GM23338 (cell line): ENCODE measurements around the gene SACM1L. TPM values are rescaled to one million over a fixed set of nuclear protein-coding genes. Genes with fewer than 3 reads are reported as not detected.
"Not testable (repeated sequence)": the region's sequence is repeated elsewhere in the genome, so short reads cannot be mapped to it uniquely, and the experiment has no call there.

Source experiments
- ATAC-seq: fragments of 200-7000 bp; cut with Tn5 transposase; 3 replicates; pipeline ENCODE4 v1.9.1; 2020
- DNase-seq: peaks from one replicate; pipeline ENCODE4 v3.0.0-alpha.2; 2015; ENCODE audit warnings: low spot score
- H2AFZ ChIP-seq: fragments of 200-600 bp; sonication (generic); 2 replicates; pipeline ENCODE4 v1.8.0; 2016; ENCODE audit warnings: antibody characterized with exemption, mild to moderate bottlenecking, moderate library complexity
- H3F3A ChIP-seq: fragments of 200-600 bp; sonication (generic); replicated peaks from 2 replicates; pipeline ENCODE4 v1.8.0; 2017; ENCODE audit warnings: antibody characterized with exemption, mixed run types, low read depth
- H3K27ac ChIP-seq: fragments of 200-600 bp; sonication (generic); 2 replicates; pipeline ENCODE4 v1.6.1; 2016; ENCODE audit warnings: low read depth
- H3K27me3 ChIP-seq: fragments of 200-600 bp; sonication (generic); 2 replicates; pipeline ENCODE4 v1.8.0; 2016; ENCODE audit warnings: mild to moderate bottlenecking, mixed run types, moderate library complexity; ENCODE audit not compliant: insufficient read depth
- H3K36me3 ChIP-seq: fragments of 200-600 bp; sonication (generic); 2 replicates; pipeline ENCODE4 v1.8.0; 2016; ENCODE audit warnings: mild to moderate bottlenecking; ENCODE audit not compliant: insufficient read depth
- H3K4me1 ChIP-seq: fragments of 200-600 bp; sonication (generic); 2 replicates; pipeline ENCODE4 v1.8.0; 2016; ENCODE audit warnings: mild to moderate bottlenecking, moderate library complexity; ENCODE audit not compliant: insufficient read depth
- H3K4me2 ChIP-seq: fragments of 200-600 bp; sonication (generic); 2 replicates; pipeline ENCODE4 v1.7.1; 2017; ENCODE audit warnings: mixed run types
- H3K4me3 ChIP-seq: fragments of 200-600 bp; sonication (generic); 2 replicates; pipeline ENCODE4 v1.6.1; 2016; ENCODE audit warnings: mixed run types
- H3K79me2 ChIP-seq: fragments of 200-600 bp; sonication (generic); replicated peaks from 2 replicates; pipeline ENCODE4 v1.8.0; 2017; ENCODE audit warnings: mild to moderate bottlenecking; ENCODE audit not compliant: insufficient read depth
- H3K9me2 ChIP-seq: fragments of 200-600 bp; sonication (generic); 2 replicates; pipeline ENCODE4 v1.8.0; 2017; ENCODE audit not compliant: insufficient read depth
- H4K20me1 ChIP-seq: fragments of 200-600 bp; sonication (generic); replicated peaks from 2 replicates; pipeline ENCODE4 v1.8.0; 2017; ENCODE audit warnings: mild to moderate bottlenecking; ENCODE audit not compliant: insufficient read depth
- H3K27ac Mint-ChIP-seq: 2 replicates; pipeline ENCODE4 v1.8.0; 2020; ENCODE audit warnings: inconsistent platforms, mild to moderate bottlenecking, moderate library complexity, mixed read lengths
- H3K27me3 Mint-ChIP-seq: 3 replicates; pipeline ENCODE4 v1.8.0; 2022; ENCODE audit warnings: low read depth, mild to moderate bottlenecking, moderate library complexity, mixed read lengths, inconsistent platforms; ENCODE audit not compliant: insufficient read depth, poor library complexity
- H3K36me3 Mint-ChIP-seq: 3 replicates; pipeline ENCODE4 v1.8.0; 2021; ENCODE audit warnings: low read depth, mild to moderate bottlenecking, inconsistent platforms, moderate library complexity, mixed read lengths
- H3K4me1 Mint-ChIP-seq: 3 replicates; pipeline ENCODE4 v1.8.0; 2020; ENCODE audit warnings: mild to moderate bottlenecking, inconsistent platforms, mixed read lengths
- H3K4me3 Mint-ChIP-seq: 3 replicates; pipeline ENCODE4 v1.8.0; 2021; ENCODE audit warnings: moderate library complexity, mild to moderate bottlenecking, inconsistent platforms, mixed read lengths
- H3K9me3 Mint-ChIP-seq: 3 replicates; pipeline ENCODE4 v1.8.0; 2020; ENCODE audit warnings: moderate library complexity, mild to moderate bottlenecking, inconsistent platforms, mixed read lengths
- CREB1 ChIP-seq: fragments of 250-450 bp; sonication (Bioruptor Pico); IDR thresholded peaks from 2 replicates; pipeline ENCODE4 v1.5.0; 2020; ENCODE audit warnings: low read depth, mild to moderate bottlenecking, moderate library complexity
- CTCF ChIP-seq, 2 experiments: fragments of 200-600 bp in 1 of 2; sonication (generic) in 1 of 2; conservative IDR thresholded peaks; 2 replicates each; pipeline versions ENCODE4 v1.5.1 to v1.6.1; 2016 to 2017; ENCODE audit warnings: antibody characterized with exemption in 2 of 2, low read depth in 2 of 2, mild to moderate bottlenecking in 2 of 2, moderate library complexity in 1 of 2
- STAT1 ChIP-seq: IDR thresholded peaks from one replicate; pipeline ENCODE4 v1.6.1; 2016; ENCODE audit warnings: antibody characterized with exemption; ENCODE audit not compliant: unreplicated experiment
- ZNF331 ChIP-seq: fragments of 250-450 bp; sonication (Bioruptor Pico); IDR thresholded peaks from 2 replicates; pipeline ENCODE4 v1.5.0; 2020; ENCODE audit warnings: low read depth, mild to moderate bottlenecking, moderate library complexity
- polyA plus RNA-seq: library from polyadenylated mRNA; unstranded; fragments of >200 nt; fragmentation: Nextera tagmentation; extraction: Ambion mirVana; gene quantifications from 2 replicates; pipeline ENCODE4 v1.2.1, GENCODE V29; 2016
- total RNA-seq: library from RNA; depleted of rRNA; stranded (reverse); fragments of >200 nt; shearing (Covaris generic); gene quantifications from 2 replicates; pipeline ENCODE4 v1.2.3, GENCODE V29; 2014
- TF ChIP-seq, protein P1 (sequence below): IDR thresholded peaks from one replicate; pipeline ENCODE4 v1.6.1; 2018; ENCODE audit warnings: antibody characterized with exemption; ENCODE audit not compliant: unreplicated experiment

SACM1L gene
- total and polyA plus RNA-seq, 2 experiments from 2014 or later: 43.5 to 97.8 TPM

GRCh38 chr3:45754461-45754860 lies 65.3 kb downstream of the SACM1L start:
- Histone ChIP-seq H3K27ac (no peak overlapping the region), H3K79me2 (no peaks in the 10 kb centered on the region), H3K4me2 (no peak overlapping the region), H3K4me1 (no peaks in the 10 kb centered on the region; the same call in 1 of the 2 replicates), H3F3A (no peaks in the 10 kb centered on the region), H4K20me1 (no peaks in the 10 kb centered on the region; the same call in 1 of the 2 replicates), H3K4me3 (no peak overlapping the region), H2AFZ (no peak overlapping the region), H3K27me3 (no peaks in the 10 kb centered on the region), H3K9me2 (0 out of 2 replicates have a peak, but pooled peaks cover 4% of the 10 kb centered on the region), H3K36me3 (no peaks in the 10 kb centered on the region)
- Mint-ChIP-seq H3K36me3 (no peaks in the 10 kb centered on the region; the same call in 2 of the 3 replicates), H3K4me1 (peaks cover 13% of the 10 kb centered on the region), H3K27me3 (peaks cover 2% of the 10 kb centered on the region), H3K27ac (no peak overlapping the region), H3K9me3 (no peaks in the 10 kb centered on the region), H3K4me3 (no peak overlapping the region)
- ATAC-seq: no peak
- TF ChIP-seq, protein P1, sequence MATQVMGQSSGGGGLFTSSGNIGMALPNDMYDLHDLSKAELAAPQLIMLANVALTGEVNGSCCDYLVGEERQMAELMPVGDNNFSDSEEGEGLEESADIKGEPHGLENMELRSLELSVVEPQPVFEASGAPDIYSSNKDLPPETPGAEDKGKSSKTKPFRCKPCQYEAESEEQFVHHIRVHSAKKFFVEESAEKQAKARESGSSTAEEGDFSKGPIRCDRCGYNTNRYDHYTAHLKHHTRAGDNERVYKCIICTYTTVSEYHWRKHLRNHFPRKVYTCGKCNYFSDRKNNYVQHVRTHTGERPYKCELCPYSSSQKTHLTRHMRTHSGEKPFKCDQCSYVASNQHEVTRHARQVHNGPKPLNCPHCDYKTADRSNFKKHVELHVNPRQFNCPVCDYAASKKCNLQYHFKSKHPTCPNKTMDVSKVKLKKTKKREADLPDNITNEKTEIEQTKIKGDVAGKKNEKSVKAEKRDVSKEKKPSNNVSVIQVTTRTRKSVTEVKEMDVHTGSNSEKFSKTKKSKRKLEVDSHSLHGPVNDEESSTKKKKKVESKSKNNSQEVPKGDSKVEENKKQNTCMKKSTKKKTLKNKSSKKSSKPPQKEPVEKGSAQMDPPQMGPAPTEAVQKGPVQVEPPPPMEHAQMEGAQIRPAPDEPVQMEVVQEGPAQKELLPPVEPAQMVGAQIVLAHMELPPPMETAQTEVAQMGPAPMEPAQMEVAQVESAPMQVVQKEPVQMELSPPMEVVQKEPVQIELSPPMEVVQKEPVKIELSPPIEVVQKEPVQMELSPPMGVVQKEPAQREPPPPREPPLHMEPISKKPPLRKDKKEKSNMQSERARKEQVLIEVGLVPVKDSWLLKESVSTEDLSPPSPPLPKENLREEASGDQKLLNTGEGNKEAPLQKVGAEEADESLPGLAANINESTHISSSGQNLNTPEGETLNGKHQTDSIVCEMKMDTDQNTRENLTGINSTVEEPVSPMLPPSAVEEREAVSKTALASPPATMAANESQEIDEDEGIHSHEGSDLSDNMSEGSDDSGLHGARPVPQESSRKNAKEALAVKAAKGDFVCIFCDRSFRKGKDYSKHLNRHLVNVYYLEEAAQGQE: no peak
- no peak for TF ChIP-seq CTCF (conservative IDR thresholded peaks at IDR 0.05; ENCODE audit: low read depth in 2 of 2)
- no peak for TF ChIP-seq STAT1
- no peak for TF ChIP-seq CREB1 (CRISPR knock-in tag)
- no peak for DNase-seq

DNA sequence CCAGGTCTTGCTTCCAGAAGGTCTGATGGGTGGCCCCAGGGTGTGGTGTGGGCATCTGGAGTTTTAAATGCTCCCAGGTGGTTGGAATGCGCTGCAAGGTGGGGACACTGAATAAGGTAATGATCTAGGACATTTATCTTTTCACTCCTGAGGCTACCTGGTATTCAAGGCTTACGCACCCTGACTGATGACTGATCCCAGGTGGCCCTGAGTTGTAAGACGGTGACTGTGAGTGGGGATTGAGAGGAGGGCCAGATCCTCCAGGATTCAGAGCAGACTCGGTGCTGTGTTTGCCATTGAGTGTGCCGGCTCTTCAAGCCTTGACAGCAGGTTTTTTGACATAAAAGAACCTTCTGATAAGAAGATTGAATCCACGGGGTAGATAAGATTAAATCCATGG lies 66.9 kb downstream of the SACM1L start:
- H3K9me2 ChIP-seq: 0 out of 2 replicates have a peak, but pooled peaks cover 4% of the 10 kb centered on the region
- no peaks in the 10 kb centered on the region for H3K79me2 ChIP-seq
- no peaks in the 10 kb centered on the region for H3F3A ChIP-seq
- no peak overlapping the region for H3K4me3 Mint-ChIP-seq
- no peaks in the 10 kb centered on the region for H3K27me3 ChIP-seq
- peaks cover under 1% of the 10 kb centered on the region for H3K27me3 Mint-ChIP-seq
- no peaks in the 10 kb centered on the region; the same call in 1 of the 2 replicates for H4K20me1 ChIP-seq
- no peak overlapping the region for H3K27ac ChIP-seq
- no peak for ATAC-seq
- no peaks in the 10 kb centered on the region for H3K9me3 Mint-ChIP-seq
- H2AFZ ChIP-seq: no peak overlapping the region
- peaks cover 16% of the 10 kb centered on the region for H3K4me1 Mint-ChIP-seq
- no peaks in the 10 kb centered on the region; the same call in 2 of the 3 replicates for H3K36me3 Mint-ChIP-seq
- TF ChIP-seq CREB1 (CRISPR knock-in tag) (no peak), ZNF331 (CRISPR knock-in tag) (no peak)
- H3K27ac Mint-ChIP-seq: no peak overlapping the region
- H3K4me2 ChIP-seq: no peak overlapping the region
- peaks cover 6% of the 10 kb centered on the region; the same call in 1 of the 2 replicates for H3K4me1 ChIP-seq
- no peak for DNase-seq
- no peaks in the 10 kb centered on the region for H3K36me3 ChIP-seq
- no peak overlapping the region for H3K4me3 ChIP-seq

- not testable (repeated sequence) for H2AFZ ChIP-seq, H3K9me2 ChIP-seq, H3K9me3 Mint-ChIP-seq, H3K27me3 ChIP-seq, H3K4me3 ChIP-seq, DNase-seq, H3K79me2 ChIP-seq, H3K27me3 Mint-ChIP-seq, H3K27ac Mint-ChIP-seq, H3K4me2 ChIP-seq, H4K20me1 ChIP-seq, ATAC-seq, H3K27ac ChIP-seq, H3F3A ChIP-seq, H3K36me3 Mint-ChIP-seq, H3K4me3 Mint-ChIP-seq, H3K4me1 ChIP-seq, H3K36me3 ChIP-seq
- peaks cover 20% of the 10 kb centered on the region for H3K4me1 Mint-ChIP-seq
Observed at GRCh38 chr3:45757141-45757540, 67.9 kb downstream of the SACM1L start.
